CD4-positive, alpha-beta T cell treated with Interleukin-6 for 4 hours (primary cell): ENCODE data around the gene SEPTIN10.
"Not testable (repeated sequence)": the region's sequence is repeated elsewhere in the genome, so short reads cannot be mapped to it uniquely, and the experiment has no call there.

Source experiments
- DNase-seq: peaks from one replicate; pipeline ENCODE4 v3.0.0-alpha.2; 2020; ENCODE audit warnings: mixed read lengths

Gene SEPTIN10

GRCh38 chr2:109633284-109633961, 19.7 kb upstream of the SEPTIN10 start:
- DNase-seq: no peak

- no peak for DNase-seq
Observed at GRCh38 chr2:109632158-109632789, 18.5 kb upstream of the SEPTIN10 start.

GRCh38 chr2:109631741-109632140, 18.0 kb upstream of the SEPTIN10 start:
- no peak for DNase-seq

- DNase-seq: no peak
Observed at GRCh38 chr2:109630441-109631430, 17.0 kb upstream of the SEPTIN10 start.

- DNase-seq: no peak
Observed at GRCh38 chr2:109629867-109630266, 16.1 kb upstream of the SEPTIN10 start.

- not testable (repeated sequence) for DNase-seq
Observed at GRCh38 chr2:109628321-109628720, 14.6 kb upstream of the SEPTIN10 start.

GRCh38 chr2:109624339-109624738, 10.6 kb upstream of the SEPTIN10 start:
- DNase-seq: no peak

- no peak for DNase-seq
Observed at GRCh38 chr2:109623923-109624322, 10.2 kb upstream of the SEPTIN10 start.

GRCh38 chr2:109623297-109623696, 9.5 kb upstream of the SEPTIN10 start:
- no peak for DNase-seq

- DNase-seq: no peak
Observed at GRCh38 chr2:109619032-109619615, 5.4 kb upstream of the SEPTIN10 start.

GRCh38 chr2:109616184-109616583, 2.4 kb upstream of the SEPTIN10 start:
- DNase-seq: no peak

- DNase-seq: no peak
Observed at GRCh38 chr2:109615637-109616144, 1.9 kb upstream of the SEPTIN10 start.

GRCh38 chr2:109614715-109615636, 1.2 kb upstream of the SEPTIN10 start:
- DNase-seq: no peak

- peak; percentile 7 for DNase-seq
Observed at GRCh38 chr2:109613081-109613921, 465 bp downstream of the SEPTIN10 start.

GRCh38 chr2:109611467-109612095, 2.2 kb downstream of the SEPTIN10 start:
- DNase-seq: no peak

- DNase-seq: no peak
Observed at GRCh38 chr2:109609352-109610024, 4.3 kb downstream of the SEPTIN10 start.

GRCh38 chr2:109607766-109608165, 6.0 kb downstream of the SEPTIN10 start:
- no peak for DNase-seq

GRCh38 chr2:109604597-109604996, 9.2 kb downstream of the SEPTIN10 start:
- DNase-seq: no peak

- DNase-seq: no peak
Observed at GRCh38 chr2:109602617-109603188, 11.1 kb downstream of the SEPTIN10 start.
